ENCODE results near the gene HSPB7. TPM values are rescaled to one million over a fixed set of nuclear protein-coding genes. Genes with fewer than 3 reads are reported as not detected.
"Not testable (repeated sequence)": the region's sequence is repeated elsewhere in the genome, so short reads cannot be mapped to it uniquely, and the experiment has no call there.

HSPB7 gene
- total RNA-seq, 4 donors from 2014 or later, result 1.1 to 11.8 (median 3.7) TPM

DNA sequence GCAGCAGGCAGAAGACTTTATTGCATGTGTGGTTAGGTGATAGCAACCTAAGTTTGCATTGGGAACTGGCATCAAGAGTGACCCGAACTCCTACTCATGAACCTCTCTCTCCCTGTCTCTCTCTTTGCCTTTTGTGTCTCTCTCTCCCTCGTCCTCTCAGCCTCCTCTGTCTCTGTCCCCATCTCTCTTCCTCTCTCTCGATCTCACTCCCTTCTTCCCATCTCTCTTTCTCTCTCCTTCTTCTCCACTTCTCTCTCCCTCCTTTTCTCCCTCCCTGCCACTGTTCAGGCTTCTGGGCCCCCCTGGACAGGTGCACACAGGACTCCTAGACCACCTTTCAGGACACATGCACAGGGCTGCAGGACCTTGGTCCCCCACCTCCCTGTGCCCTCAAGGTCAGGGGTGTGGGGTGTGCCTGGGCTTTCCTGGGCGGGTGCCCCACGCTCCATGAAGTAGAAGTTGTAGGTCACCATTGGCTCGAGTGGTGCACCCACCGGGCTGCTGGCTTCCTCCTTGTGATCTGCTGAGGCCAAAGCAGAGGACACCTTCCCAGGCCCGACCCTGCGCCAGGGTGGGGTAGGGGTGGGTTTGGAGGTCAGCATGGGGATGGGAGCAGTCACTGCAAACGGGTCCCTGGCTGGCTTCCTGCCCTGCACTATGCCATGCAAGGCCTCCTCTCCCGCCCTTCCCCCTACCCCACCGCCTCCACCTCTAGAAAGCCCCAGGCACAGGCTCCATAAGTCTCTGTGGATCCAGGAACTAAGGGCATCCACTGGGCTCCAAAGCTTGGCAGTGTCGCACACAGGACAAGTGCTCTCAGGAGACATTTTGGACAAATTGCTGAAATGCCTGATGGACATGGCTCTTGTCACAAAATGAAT lies 28.7 kb downstream of the HSPB7 start:
- DNase-seq, result no peak
- no peak overlapping the region for H3K4me3 ChIP-seq
- no peaks in the 10 kb centered on the region for H3K4me1 ChIP-seq
- no peak overlapping the region for H3K27ac ChIP-seq
- no peak for TF ChIP-seq POLR2A (IDR thresholded peaks at IDR 0.05)
- TF ChIP-seq, protein P1, sequence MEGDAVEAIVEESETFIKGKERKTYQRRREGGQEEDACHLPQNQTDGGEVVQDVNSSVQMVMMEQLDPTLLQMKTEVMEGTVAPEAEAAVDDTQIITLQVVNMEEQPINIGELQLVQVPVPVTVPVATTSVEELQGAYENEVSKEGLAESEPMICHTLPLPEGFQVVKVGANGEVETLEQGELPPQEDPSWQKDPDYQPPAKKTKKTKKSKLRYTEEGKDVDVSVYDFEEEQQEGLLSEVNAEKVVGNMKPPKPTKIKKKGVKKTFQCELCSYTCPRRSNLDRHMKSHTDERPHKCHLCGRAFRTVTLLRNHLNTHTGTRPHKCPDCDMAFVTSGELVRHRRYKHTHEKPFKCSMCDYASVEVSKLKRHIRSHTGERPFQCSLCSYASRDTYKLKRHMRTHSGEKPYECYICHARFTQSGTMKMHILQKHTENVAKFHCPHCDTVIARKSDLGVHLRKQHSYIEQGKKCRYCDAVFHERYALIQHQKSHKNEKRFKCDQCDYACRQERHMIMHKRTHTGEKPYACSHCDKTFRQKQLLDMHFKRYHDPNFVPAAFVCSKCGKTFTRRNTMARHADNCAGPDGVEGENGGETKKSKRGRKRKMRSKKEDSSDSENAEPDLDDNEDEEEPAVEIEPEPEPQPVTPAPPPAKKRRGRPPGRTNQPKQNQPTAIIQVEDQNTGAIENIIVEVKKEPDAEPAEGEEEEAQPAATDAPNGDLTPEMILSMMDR (IDR thresholded peaks at IDR 0.05), result no peak
- no peaks in the 10 kb centered on the region for H3K27me3 ChIP-seq
- WGBS, 2 donors, result 71 to 85% methylated on average over 4 to 7 of the region's 13 CpGs
- H3K9me3 ChIP-seq, result no peaks in the 10 kb centered on the region
- intact Hi-C loops (cut with DNase I), result no loop called here
- H3K36me3 ChIP-seq, result no peaks in the 10 kb centered on the region

DNA sequence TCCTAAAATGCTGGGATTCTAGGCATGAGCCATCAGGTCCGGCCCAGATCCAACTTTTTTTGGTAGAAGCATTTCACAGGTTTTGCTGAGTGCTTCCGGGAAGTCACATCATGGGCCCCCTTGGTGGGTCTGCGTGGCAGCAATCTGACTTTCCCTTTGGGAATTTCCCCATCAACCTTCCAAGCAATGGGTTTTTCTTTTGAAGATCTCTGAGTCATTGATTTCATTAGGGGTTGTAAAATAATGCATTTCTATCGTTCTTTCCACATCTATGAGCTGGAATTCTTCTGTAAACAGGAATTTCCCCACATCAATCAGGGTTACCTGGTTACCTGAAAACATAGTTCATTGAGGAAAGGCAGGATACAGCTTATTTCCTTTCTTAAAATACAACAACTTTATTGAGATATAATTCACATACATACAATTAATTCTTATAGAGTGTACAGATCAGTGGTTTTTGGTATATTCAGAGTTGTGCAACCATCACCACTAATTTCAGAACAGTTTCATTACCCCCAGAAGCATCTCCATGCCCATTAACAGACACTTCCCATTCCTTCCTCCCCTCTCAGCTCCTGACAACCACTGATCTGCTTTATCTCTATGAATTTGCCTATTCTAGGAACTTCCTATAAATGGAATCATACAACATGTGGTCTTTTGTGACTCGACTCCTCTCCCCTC lies 32.1 kb downstream of the HSPB7 start:
- intact Hi-C loops (cut with DNase I), result no loop called here
- H3K27me3 ChIP-seq, result no peaks in the 10 kb centered on the region
- H3K4me1 ChIP-seq, result no peaks in the 10 kb centered on the region
- peaks cover 0 to 5% (median 5%) of the 10 kb centered on the region in 3 donors for H3K9me3 ChIP-seq
- H3K4me3 ChIP-seq, result no peak overlapping the region
- H3K27ac ChIP-seq, result no peak overlapping the region
- 37 to 40% methylated on average over 5 of the region's 5 CpGs for WGBS, 2 donors
- no peak for TF ChIP-seq POLR2A (IDR thresholded peaks at IDR 0.05)
- TF ChIP-seq, protein P1 (IDR thresholded peaks at IDR 0.05), result no peak
- no peaks in the 10 kb centered on the region for H3K36me3 ChIP-seq
- DNase-seq, result no peak

DNA sequence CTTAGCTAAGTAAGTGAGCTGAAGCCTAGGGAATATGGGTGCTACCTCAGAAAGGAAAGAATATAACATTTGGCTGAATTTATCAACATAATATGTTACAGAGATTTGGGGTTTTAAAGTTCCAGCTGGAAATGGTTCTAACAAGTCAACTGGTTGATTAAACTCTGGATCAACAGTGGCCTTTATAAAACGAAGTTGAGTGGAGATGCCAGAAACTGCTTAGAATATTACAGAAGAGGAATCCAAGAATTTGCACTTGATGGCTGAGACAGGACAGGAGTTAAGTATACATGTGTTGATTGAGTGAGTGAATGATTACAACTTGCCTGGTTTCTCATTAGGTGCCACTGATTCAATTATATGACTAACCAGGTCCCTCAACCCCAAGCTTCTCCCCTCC lies 34.6 kb downstream of the HSPB7 start:
- Histone ChIP-seq H3K4me3 (no peak overlapping the region), H3K27ac (peak overlapping the region in 2 of 4 donors; percentile 23 to 62), H3K4me1 (no peaks in the 10 kb centered on the region), H3K9me3 (peaks cover 0 to 5% (median 5%) of the 10 kb centered on the region in 3 donors), H3K27me3 (no peaks in the 10 kb centered on the region), H3K36me3 (no peaks in the 10 kb centered on the region)
- intact Hi-C loops (cut with DNase I), result no loop called here
- no peak for DNase-seq
- TF ChIP-seq, protein P1 (IDR thresholded peaks at IDR 0.05), result no peak
- no peak for TF ChIP-seq POLR2A (IDR thresholded peaks at IDR 0.05)
- WGBS, 2 donors, result 30 to 33% methylated on average over 1 of the region's 1 CpG

DNA sequence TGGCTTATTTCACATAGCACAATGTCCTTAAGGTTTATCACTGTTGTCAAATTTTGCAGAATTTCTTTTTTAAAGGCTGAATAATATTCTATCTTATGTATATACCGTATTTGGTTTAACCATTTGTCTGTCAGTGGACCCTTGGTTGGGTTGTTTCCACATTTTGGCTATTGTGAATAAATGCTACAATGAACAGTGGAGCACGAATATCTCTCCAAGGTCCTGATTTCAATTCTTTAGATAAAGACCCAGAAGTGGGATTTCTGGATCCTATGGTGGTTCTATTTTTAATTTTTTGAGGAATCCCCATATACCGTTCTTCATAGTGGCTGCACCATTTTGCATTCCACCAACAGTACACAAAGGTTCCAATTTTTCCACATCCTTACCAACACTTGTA lies 36.2 kb downstream of the HSPB7 start:
- WGBS, 2 donors, result 83 to 85% methylated on average over 3 of the region's 3 CpGs
- Histone ChIP-seq H3K4me3 (no peak overlapping the region), H3K4me1 (no peaks in the 10 kb centered on the region), H3K9me3 (peaks cover 0 to 5% (median 5%) of the 10 kb centered on the region in 3 donors), H3K27me3 (no peaks in the 10 kb centered on the region), H3K27ac (no peak overlapping the region), H3K36me3 (no peaks in the 10 kb centered on the region)
- no peak for DNase-seq
- intact Hi-C loops (cut with DNase I), result no loop called here
- TF ChIP-seq, protein P1 (IDR thresholded peaks at IDR 0.05), result no peak
- TF ChIP-seq POLR2A (IDR thresholded peaks at IDR 0.05), result no peak

DNA sequence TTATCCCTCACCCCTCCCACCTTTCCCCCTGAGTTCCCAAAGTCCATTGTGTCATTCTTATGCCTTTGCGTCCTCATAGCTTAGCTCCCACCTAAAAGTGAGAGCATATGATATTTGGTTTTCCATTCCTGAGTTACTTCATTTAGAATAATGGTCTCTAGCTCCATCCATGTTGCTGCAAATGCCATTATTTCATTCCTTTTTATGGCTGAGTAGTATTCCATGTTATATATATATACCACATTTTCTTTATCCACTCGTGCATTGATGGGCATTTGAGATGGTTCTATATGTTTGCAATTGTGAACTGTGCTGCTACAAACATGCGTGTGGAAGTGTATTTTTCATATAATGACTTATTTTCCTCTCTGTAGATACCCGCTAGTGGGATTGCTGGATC lies 39.9 kb downstream of the HSPB7 start:
- DNase-seq; intact Hi-C loops (cut with DNase I); H3K27ac ChIP-seq; H3K36me3 ChIP-seq; H3K27me3 ChIP-seq; H3K4me3 ChIP-seq; H3K9me3 ChIP-seq: not testable (repeated sequence)
- WGBS, 2 donors, result 93 to 94% methylated on average over 4 of the region's 4 CpGs
- H3K4me1 ChIP-seq, result peaks cover 14 to 32% (median 14%) of the 10 kb centered on the region in 3 donors

All from esophagus squamous epithelium (tissue), 5 donors.